Measurements from ENCODE around the gene RAB12. TPM values are rescaled to one million over a fixed set of nuclear protein-coding genes. Genes with fewer than 3 reads are reported as not detected.
A peak's percentile ranks its signal among the peaks of the same experiment; 100 is the strongest.

RAB12 gene
- total and polyA plus RNA-seq, 2 of the 13 experiments (the other 11 are each of a cell fraction or from before 2014, with no cell fraction given) = 9.5 to 25.3 TPM

- Histone ChIP-seq H3K9me3 (ENCODE audit: low read length) (no peaks in the 10 kb centered on the region), H3K27me3 (ENCODE audit: control insufficient read depth in 1 of 2, insufficient read depth in 2 of 2, low read length in 2 of 2) (peaks cover 1 to 9% of the 10 kb centered on the region in 2 experiments; a peak in 3 of 5 replicates), H3K27ac (ENCODE audit: extremely low read length, insufficient read depth, low read length) (no peak overlapping the region), H3K9ac (ENCODE audit: insufficient read depth, low read depth, low read length) (no peak overlapping the region), H3K4me1 (ENCODE audit: insufficient read depth, low read length) (peaks cover 37% of the 10 kb centered on the region), H3K4me2 (ENCODE audit: low read depth, low read length) (no peak overlapping the region; the same call in 1 of the 2 replicates), H3K4me3 (replicated peaks in 1 of 3; ENCODE audit: insufficient read depth in 1 of 3, low read depth in 2 of 3, low read length in 3 of 3) (no peak overlapping the region), H2AFZ (ENCODE audit: low read length) (no peak overlapping the region), H4K20me1 (ENCODE audit: insufficient read depth, low read length) (no peaks in the 10 kb centered on the region), H3K79me2 (ENCODE audit: insufficient read depth, low read length) (no peaks in the 10 kb centered on the region), H3K36me3 (replicated peaks in 1 of 2; ENCODE audit: control insufficient read depth in 1 of 2, insufficient read depth in 2 of 2, low read length in 2 of 2) (no peaks in the 10 kb centered on the region)
- no TSS peak for BruUV-seq (replicated peaks)
- 34% methylated on average over 14 of the region's 14 CpGs for WGBS (ENCODE audit: low lambda C conversion rate)
- no peak for ATAC-seq
- FAIRE-seq = no peak
- intact Hi-C loops (cut with micrococcal nuclease; ENCODE audit: unreplicated experiment) (no loop called here), in situ Hi-C loops (cut with HindIII; ENCODE audit: extremely low pct_ligation_motif_present, low pct_unique_long_range_greater_than_20kb) (no loop called here)
- ChIA-PET POLR2A (no interaction called here), CTCF (ENCODE audit: low intra/inter-chr PET ratio, low total read pairs) (no interaction called here)
- DNase-seq (ENCODE audit: low spot score) = no peak
- TF ChIP-seq MAFK (conservative IDR thresholded peaks at IDR 0.05 in 1 of 2, IDR thresholded peaks at IDR 0.05 in 1 of 2; ENCODE audit: low read length in 2 of 2) (peak; percentile 42 to 73), RFX3 (CRISPR knock-in tag; IDR thresholded peaks at IDR 0.05) (no peak), MAFF (IDR thresholded peaks at IDR 0.05; ENCODE audit: low read depth, low read length) (peak; percentile 54), FOXO4 (CRISPR knock-in tag; conservative IDR thresholded peaks at IDR 0.05) (no peak), USF2 (IDR thresholded peaks at IDR 0.05; ENCODE audit: low read depth, low read length) (no peak), USF2 (CRISPR knock-in tag; IDR thresholded peaks at IDR 0.05; ENCODE audit: borderline replicate concordance) (no peak)
Measured at GRCh38 chr18:8603663-8604520, 5.3 kb upstream of the RAB12 start.

Measured in HepG2 (cell line).